ENCODE results near the gene RHOT1.

The RHOT1 gene

DNA sequence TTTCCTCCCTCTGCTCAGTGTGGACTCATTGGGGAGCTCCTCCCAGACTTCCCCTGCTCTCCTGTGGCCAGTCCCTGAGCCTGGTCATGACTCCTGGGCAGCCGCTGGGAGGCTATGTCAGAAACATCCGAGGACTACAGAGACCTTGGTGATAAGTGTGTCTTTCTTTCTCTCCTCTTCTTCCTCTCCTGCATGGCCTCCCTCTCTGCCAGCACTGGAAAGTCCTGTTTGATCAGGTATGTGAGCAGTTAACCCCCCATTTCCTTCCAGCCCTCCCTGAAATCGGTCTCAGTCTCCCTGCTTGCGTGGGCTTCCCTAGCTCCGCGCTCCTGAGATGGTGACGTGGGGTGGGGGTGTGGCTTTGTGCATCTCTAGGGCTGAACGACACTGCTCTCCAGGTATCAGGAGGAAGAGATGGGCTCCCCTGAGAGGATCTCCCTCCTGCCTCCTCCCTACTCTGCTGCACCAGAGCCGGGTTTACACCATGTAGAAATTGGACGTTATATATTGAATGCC, 125.4 kb downstream of the RHOT1 start:
- TF ChIP-seq GATA3 (IDR thresholded peaks at IDR 0.05; ENCODE audit: low read depth, low read length) (no peak), GATA2 (IDR thresholded peaks at IDR 0.05; ENCODE audit: low read depth, low read length) (no peak)

DNA sequence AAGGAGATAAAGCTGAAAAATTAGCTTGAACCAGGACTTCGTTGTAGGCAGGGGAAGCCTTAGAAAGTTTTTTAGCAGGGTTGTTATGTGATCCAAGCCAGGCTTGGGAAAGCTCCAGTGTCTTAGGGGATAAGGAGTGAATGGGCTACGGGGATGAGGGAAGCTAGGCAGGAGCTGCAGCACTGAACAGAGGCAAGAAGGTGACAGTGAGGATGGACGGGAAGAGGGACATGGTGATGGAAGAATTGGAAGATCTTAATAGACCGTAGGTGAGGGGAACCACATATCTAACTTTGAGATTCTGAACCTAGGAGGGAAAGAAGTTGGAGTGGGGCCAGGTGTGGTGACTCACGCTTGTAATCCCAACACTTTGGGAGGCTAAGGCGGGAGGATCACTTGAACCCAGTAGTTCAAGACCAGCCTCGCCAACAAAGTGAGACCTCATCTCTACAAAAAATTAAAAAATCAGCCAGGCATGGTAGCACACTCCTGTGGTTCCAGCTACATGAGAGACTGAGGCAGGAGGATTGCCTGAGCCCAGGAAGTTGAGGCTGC, 126.5 kb downstream of the RHOT1 start:
- TF ChIP-seq GATA3 (IDR thresholded peaks at IDR 0.05; ENCODE audit: low read depth, low read length) (no peak), GATA2 (IDR thresholded peaks at IDR 0.05; ENCODE audit: low read depth, low read length) (no peak)

DNA sequence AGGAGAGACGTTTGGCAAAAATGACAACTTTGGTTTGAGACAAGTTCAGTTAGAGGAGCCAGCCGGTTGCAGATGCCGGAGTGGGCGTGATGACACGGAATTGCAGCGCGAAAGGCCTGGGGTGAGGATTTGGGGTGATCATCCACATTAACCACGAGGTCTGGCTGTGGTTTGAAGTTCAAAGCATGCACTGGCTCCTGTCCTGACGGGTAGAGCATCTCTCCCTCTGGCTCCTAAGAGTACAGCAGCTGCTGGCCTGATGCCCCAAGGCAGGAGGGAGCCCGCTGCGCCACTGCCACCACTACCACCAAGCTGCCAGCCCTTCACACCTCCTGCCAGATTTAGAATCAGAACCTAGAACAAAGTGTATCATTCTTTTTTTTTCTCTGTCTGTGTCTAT, 127.1 kb downstream of the RHOT1 start:
- no peak for TF ChIP-seq GATA2 (IDR thresholded peaks at IDR 0.05; ENCODE audit: low read depth, low read length)
- no peak for TF ChIP-seq GATA3 (IDR thresholded peaks at IDR 0.05; ENCODE audit: low read depth, low read length)

DNA sequence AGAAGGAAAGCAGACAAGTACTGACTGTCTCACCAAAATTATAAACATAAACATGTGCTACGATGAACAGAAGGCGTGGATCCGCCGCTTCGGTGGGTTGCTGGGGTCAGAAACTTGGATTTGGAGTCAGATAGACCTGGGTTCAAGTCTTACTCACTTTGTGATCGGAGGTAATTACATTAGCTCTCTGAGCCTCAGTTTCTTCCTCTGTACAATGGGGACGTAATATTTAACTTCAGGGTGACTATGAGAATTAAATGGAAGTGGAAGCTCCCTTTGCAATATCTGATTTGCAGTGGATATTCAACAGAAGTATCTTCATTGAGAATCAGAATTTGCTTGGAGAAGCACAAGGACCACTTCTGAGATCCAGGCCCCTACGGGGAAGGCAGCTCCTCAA, 129.5 kb downstream of the RHOT1 start:
- TF ChIP-seq GATA2 (IDR thresholded peaks at IDR 0.05; ENCODE audit: low read depth, low read length) (no peak), GATA3 (IDR thresholded peaks at IDR 0.05; ENCODE audit: low read depth, low read length) (no peak)

DNA sequence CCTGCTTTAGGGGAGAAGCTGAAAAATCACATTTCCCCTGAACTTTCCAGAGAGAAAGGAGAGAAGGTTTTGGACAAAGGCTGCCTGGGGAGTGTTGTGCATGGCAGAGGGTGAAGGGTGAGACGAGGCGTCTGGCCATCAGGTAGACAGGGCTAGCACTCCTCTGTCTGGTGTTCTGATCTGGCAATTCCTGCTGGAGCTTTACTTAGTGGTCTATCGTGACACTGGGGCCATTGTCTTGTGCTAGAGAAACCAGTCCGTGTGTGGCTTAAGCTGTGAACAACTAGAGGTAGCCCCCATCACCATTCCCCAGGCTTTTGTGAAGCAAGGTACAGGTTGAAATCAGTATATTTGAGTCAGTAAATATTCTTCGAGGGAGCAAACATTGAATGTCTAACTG, 131.8 kb downstream of the RHOT1 start:
- no peak for TF ChIP-seq GATA3 (IDR thresholded peaks at IDR 0.05; ENCODE audit: low read depth, low read length)
- no peak for TF ChIP-seq GATA2 (IDR thresholded peaks at IDR 0.05; ENCODE audit: low read depth, low read length)

DNA sequence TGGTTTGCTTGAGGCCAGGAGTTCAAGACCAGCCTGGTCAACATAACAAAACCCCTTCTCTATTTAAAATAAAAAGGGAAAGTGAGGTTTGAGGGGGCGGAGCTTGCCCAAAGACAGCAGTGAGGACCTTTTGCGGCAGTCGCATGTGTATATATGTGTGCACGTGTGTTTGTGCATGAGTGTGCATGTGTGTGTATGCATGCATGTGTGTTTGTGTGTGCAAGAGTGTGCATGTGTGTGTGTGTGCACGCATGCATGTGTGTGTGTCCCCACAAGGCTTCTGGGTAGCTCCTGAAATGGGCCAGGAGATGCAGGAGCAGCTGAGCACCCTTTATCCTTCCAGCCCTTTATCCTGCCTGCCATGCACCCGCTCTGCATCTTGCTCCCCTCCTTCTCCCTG, 132.3 kb downstream of the RHOT1 start:
- no peak for TF ChIP-seq GATA2 (IDR thresholded peaks at IDR 0.05; ENCODE audit: low read depth, low read length)
- no peak for TF ChIP-seq GATA3 (IDR thresholded peaks at IDR 0.05; ENCODE audit: low read depth, low read length)
